Tibial nerve (tissue), 4 donors: Measurements from ENCODE around the gene ZNF566. TPM values are rescaled to one million over a fixed set of nuclear protein-coding genes. Genes with fewer than 3 reads are reported as not detected.

Experiments used
- DNase-seq, 2 donors: peaks; one replicate each; pipeline ENCODE4 v3.0.0-alpha.2; 2019; ENCODE audit warnings: low spot score in 2 of 2
- H3K27ac ChIP-seq, 4 donors: fragments of 200-600 bp; sonication (generic) in 3 of 4; one replicate each; pipeline ENCODE4 v1.5.1; 2017 to 2019; ENCODE audit warnings: mild to moderate bottlenecking in 1 of 4
- H3K27me3 ChIP-seq, 2 donors: fragments of 200-600 bp; sonication (generic) in 1 of 2; one replicate each; pipeline versions ENCODE4 v1.5.1 to v1.6.0; 2017 to 2019
- H3K36me3 ChIP-seq, 3 donors: fragments of 200-600 bp; sonication (generic); one replicate each; pipeline ENCODE4 v1.5.1; 2018 to 2019
- H3K4me1 ChIP-seq, 4 donors: fragments of 200-600 bp; sonication (generic) in 3 of 4; one replicate each; pipeline ENCODE4 v1.5.1; 2017 to 2019
- H3K4me3 ChIP-seq, 4 donors: fragments of 200-600 bp; sonication (generic) in 3 of 4; one replicate each; pipeline ENCODE4 v1.5.1; 2017 to 2019; ENCODE audit warnings: mild to moderate bottlenecking in 1 of 4, moderate library complexity in 1 of 4
- H3K9me3 ChIP-seq, 4 donors: fragments of 200-600 bp; sonication (generic) in 3 of 4; one replicate each; pipeline ENCODE4 v1.5.1; 2017 to 2019
- CTCF ChIP-seq, 5 experiments: fragments of 200-600 bp in 3 of 5; fragments of 450-650 bp in 2 of 5; sonication (generic) in 3 of 5; IDR thresholded peaks; one replicate each; pipeline ENCODE4 v1.5.1; 2016 to 2019; ENCODE audit warnings: antibody characterized with exemption in 5 of 5, mild to moderate bottlenecking in 3 of 5, moderate library complexity in 2 of 5
- EP300 ChIP-seq, 2 donors: sonication (generic); formaldehyde crosslinking; IDR thresholded peaks; one replicate each; pipeline ENCODE4 v1.6.1; 2017; ENCODE audit warnings: antibody characterized with exemption in 2 of 2, mild to moderate bottlenecking in 1 of 2
- POLR2A ChIP-seq, 2 donors: fragments of 450-650 bp; IDR thresholded peaks; one replicate each; pipeline ENCODE4 v1.6.1; 2017; ENCODE audit warnings: antibody characterized with exemption in 2 of 2, mild to moderate bottlenecking in 2 of 2, moderate library complexity in 2 of 2
- WGBS, 2 donors: methylation state at CpG; one replicate each; pipeline ENCODE4 v1.1.5; 2018; 5-methylcytosine and 5-hydroxymethylcytosine counted together
- total RNA-seq, 4 donors: library from RNA; depleted of rRNA; stranded (reverse); fragments of >200 nt; gene quantifications; one replicate each; pipeline ENCODE4 v1.1.0, GENCODE V29; 2016

Gene ZNF566
- total RNA-seq, 4 donors from 2014 or later, result 12.1 to 20.1 (median 14.9) TPM

GRCh38 chr19:36488846-36489117 is 579 bp downstream of the ZNF566 start:
- TF ChIP-seq POLR2A (IDR thresholded peaks at IDR 0.05) (no peak), CTCF (IDR thresholded peaks at IDR 0.05) (no peak), EP300 (IDR thresholded peaks at IDR 0.05) (no peak)
- no peak for DNase-seq
- peak overlapping the region; percentile 62 to 81 (median 62) for H3K4me3 ChIP-seq
- H3K27me3 ChIP-seq, result no peaks in the 10 kb centered on the region
- H3K9me3 ChIP-seq, result peaks cover 0 to 16% (median 0%) of the 10 kb centered on the region in 4 donors
- whole genome bisulfite sequencing, 2 donors, result 0 to 1% methylated on average over 11 of the region's 11 CpGs
- peaks cover 0 to 28% (median 0%) of the 10 kb centered on the region in 3 donors for H3K36me3 ChIP-seq
- peak overlapping the region; percentile 82 to 96 (median 95) for H3K27ac ChIP-seq
- peaks cover 0 to 16% (median 0%) of the 10 kb centered on the region in 4 donors for H3K4me1 ChIP-seq

- Histone ChIP-seq H3K27ac (peak overlapping the region in 3 of 4 donors; percentile 95 to 96 (median 95)), H3K4me1 (peaks cover 0 to 16% (median 0%) of the 10 kb centered on the region in 4 donors), H3K27me3 (no peaks in the 10 kb centered on the region), H3K36me3 (peaks cover 0 to 32% (median 0%) of the 10 kb centered on the region in 3 donors), H3K4me3 (peak overlapping the region; percentile 62 to 81 (median 62)), H3K9me3 (peaks cover 0 to 18% (median 2%) of the 10 kb centered on the region in 4 donors)
- 51 to 58% methylated on average over 9 of the region's 9 CpGs for WGBS, 2 donors
- DNase-seq, result no peak
- TF ChIP-seq CTCF (IDR thresholded peaks at IDR 0.05), result no peak
Measured at GRCh38 chr19:36488118-36488845, 1.1 kb downstream of the ZNF566 start.

- no peaks in the 10 kb centered on the region for H3K27me3 ChIP-seq
- no peak overlapping the region for H3K27ac ChIP-seq
- TF ChIP-seq POLR2A (IDR thresholded peaks at IDR 0.05), result no peak
- TF ChIP-seq EP300 (IDR thresholded peaks at IDR 0.05), result no peak
- peaks cover 0 to 44% (median 9%) of the 10 kb centered on the region in 4 donors for H3K9me3 ChIP-seq
- peaks cover 0 to 9% (median 0%) of the 10 kb centered on the region in 4 donors for H3K4me1 ChIP-seq
- no peak overlapping the region for H3K4me3 ChIP-seq
- DNase-seq, result no peak
- 95 to 97% methylated on average over 6 of the region's 6 CpGs for WGBS, 2 donors
- peaks cover 0 to 72% (median 3%) of the 10 kb centered on the region in 3 donors for H3K36me3 ChIP-seq
Measured at GRCh38 chr19:36483653-36484052, 5.7 kb downstream of the ZNF566 start.

- TF ChIP-seq CTCF (IDR thresholded peaks at IDR 0.05), result no peak
- no peak for TF ChIP-seq POLR2A (IDR thresholded peaks at IDR 0.05)
- no peak for TF ChIP-seq EP300 (IDR thresholded peaks at IDR 0.05)
- H3K9me3 ChIP-seq, result peaks cover 0 to 44% (median 11%) of the 10 kb centered on the region in 4 donors
- H3K27me3 ChIP-seq, result no peaks in the 10 kb centered on the region
- 73 to 78% methylated on average over 2 of the region's 2 CpGs for WGBS, 2 donors
- H3K36me3 ChIP-seq, result peaks cover 0 to 79% (median 3%) of the 10 kb centered on the region in 3 donors
- DNase-seq, result no peak
- no peak overlapping the region for H3K4me3 ChIP-seq
- peaks cover 0 to 1% (median 0%) of the 10 kb centered on the region in 4 donors for H3K4me1 ChIP-seq
- H3K27ac ChIP-seq, result no peak overlapping the region
Measured at GRCh38 chr19:36482876-36483275, 6.5 kb downstream of the ZNF566 start.

GRCh38 chr19:36460046-36460445 is 29.3 kb downstream of the ZNF566 start:
- DNase-seq, result no peak
- Histone ChIP-seq H3K4me1 (no peaks in the 10 kb centered on the region), H3K4me3 (no peak overlapping the region), H3K27me3 (no peaks in the 10 kb centered on the region), H3K9me3 (peaks cover 0 to 92% (median 22%) of the 10 kb centered on the region in 4 donors), H3K36me3 (peaks cover 0 to 99% (median 2%) of the 10 kb centered on the region in 3 donors), H3K27ac (no peak overlapping the region)
- TF ChIP-seq CTCF (IDR thresholded peaks at IDR 0.05) (no peak), EP300 (IDR thresholded peaks at IDR 0.05) (no peak), POLR2A (IDR thresholded peaks at IDR 0.05) (no peak)
- WGBS, 2 donors, result 91 to 97% methylated on average over 1 of the region's 1 CpG
